Smooth muscle cell (in vitro differentiated cells): ENCODE data around the gene CENPP. TPM values are rescaled to one million over a fixed set of nuclear protein-coding genes. Genes with fewer than 3 reads are reported as not detected.

Experiments
- DNase-seq: peaks from one replicate; lab custom pipeline; 2025; ENCODE audit not compliant: unreplicated experiment; lab: John Stamatoyannopoulos, UW
- H2AFZ ChIP-seq: fragments of 200-600 bp; sonication (generic); 2 replicates; pipeline ENCODE4 v1.6.0; 2016; ENCODE audit warnings: antibody characterized with exemption, low read depth, mild to moderate bottlenecking
- H3F3A ChIP-seq: fragments of 200-600 bp; sonication (generic); 2 replicates; pipeline ENCODE4 v1.6.0; 2017; ENCODE audit warnings: antibody characterized with exemption, low read depth
- H3K27ac ChIP-seq: fragments of 200-600 bp; sonication (generic); 2 replicates; pipeline ENCODE4 v1.5.1; 2016; ENCODE audit warnings: low read depth, mild to moderate bottlenecking
- H3K27me3 ChIP-seq: fragments of 200-600 bp; sonication (generic); 2 replicates; pipeline ENCODE4 v1.6.1; 2016; ENCODE audit warnings: low read depth, mild to moderate bottlenecking
- H3K36me3 ChIP-seq: fragments of 200-600 bp; sonication (generic); 2 replicates; pipeline ENCODE4 v1.5.1; 2016; ENCODE audit warnings: low read depth
- H3K4me1 ChIP-seq: fragments of 200-600 bp; sonication (generic); 2 replicates; pipeline ENCODE4 v1.5.1; 2016; ENCODE audit warnings: low read depth
- H3K4me2 ChIP-seq: fragments of 200-600 bp; sonication (generic); 2 replicates; pipeline ENCODE4 v1.6.0; 2016; ENCODE audit warnings: mild to moderate bottlenecking
- H3K4me3 ChIP-seq: fragments of 200-600 bp; sonication (generic); 2 replicates; pipeline ENCODE4 v1.5.1; 2016; ENCODE audit warnings: mild to moderate bottlenecking
- H3K79me2 ChIP-seq: fragments of 200-600 bp; sonication (generic); 2 replicates; pipeline ENCODE4 v1.6.0; 2016; ENCODE audit warnings: low read depth, mild to moderate bottlenecking
- H3K9ac ChIP-seq: fragments of 200-600 bp; sonication (generic); 2 replicates; pipeline ENCODE4 v1.6.0; 2016; ENCODE audit warnings: low read depth
- H3K9me3 ChIP-seq: fragments of 200-600 bp; sonication (generic); replicated peaks from 2 replicates; pipeline ENCODE4 v1.5.1; 2016; ENCODE audit warnings: low read depth
- H4K20me1 ChIP-seq: fragments of 200-600 bp; sonication (generic); 2 replicates; pipeline ENCODE4 v1.6.0; 2016; ENCODE audit warnings: low read depth
- WGBS: methylation state at CpG from one replicate; pipeline ENCODE4 v1.1.7; 2016; ENCODE audit warnings: low lambda C conversion rate; 5-methylcytosine and 5-hydroxymethylcytosine counted together
- polyA plus RNA-seq: library from polyadenylated mRNA; unstranded; fragments of >200 nt; fragmentation: Nextera tagmentation; extraction: Ambion mirVana; gene quantifications from 2 replicates; pipeline ENCODE4 v1.2.1, GENCODE V29; 2016
- total RNA-seq: library from RNA; depleted of rRNA; stranded (reverse); fragments of >200 nt; gene quantifications from 2 replicates; pipeline ENCODE4 v1.2.3, GENCODE V29; 2014
- TF ChIP-seq, protein P1 (sequence below): fragments of 200-600 bp; sonication (generic); IDR thresholded peaks from 2 replicates; pipeline ENCODE4 v1.5.1; 2017; ENCODE audit warnings: borderline replicate concordance, mild to moderate bottlenecking, antibody characterized with exemption; ENCODE audit not compliant: insufficient read depth, poor library complexity, severe bottlenecking

The CENPP gene
- total and polyA plus RNA-seq, 2 experiments from 2014 or later: 4.2 to 17.5 TPM

GRCh38 chr9:92300936-92301335, 24.8 kb upstream of the CENPP start:
- H2AFZ ChIP-seq: no peak overlapping the region
- WGBS: 82% methylated on average over 1 of the region's 1 CpG
- no peak overlapping the region for H3K4me2 ChIP-seq
- no peak overlapping the region for H3K4me3 ChIP-seq
- DNase-seq: no peak
- H3K27ac ChIP-seq: no peak overlapping the region
- H4K20me1 ChIP-seq: no peaks in the 10 kb centered on the region
- H3F3A ChIP-seq: peaks cover 16% of the 10 kb centered on the region
- H3K4me1 ChIP-seq: no peaks in the 10 kb centered on the region
- no peaks in the 10 kb centered on the region for H3K79me2 ChIP-seq
- TF ChIP-seq, protein P1, sequence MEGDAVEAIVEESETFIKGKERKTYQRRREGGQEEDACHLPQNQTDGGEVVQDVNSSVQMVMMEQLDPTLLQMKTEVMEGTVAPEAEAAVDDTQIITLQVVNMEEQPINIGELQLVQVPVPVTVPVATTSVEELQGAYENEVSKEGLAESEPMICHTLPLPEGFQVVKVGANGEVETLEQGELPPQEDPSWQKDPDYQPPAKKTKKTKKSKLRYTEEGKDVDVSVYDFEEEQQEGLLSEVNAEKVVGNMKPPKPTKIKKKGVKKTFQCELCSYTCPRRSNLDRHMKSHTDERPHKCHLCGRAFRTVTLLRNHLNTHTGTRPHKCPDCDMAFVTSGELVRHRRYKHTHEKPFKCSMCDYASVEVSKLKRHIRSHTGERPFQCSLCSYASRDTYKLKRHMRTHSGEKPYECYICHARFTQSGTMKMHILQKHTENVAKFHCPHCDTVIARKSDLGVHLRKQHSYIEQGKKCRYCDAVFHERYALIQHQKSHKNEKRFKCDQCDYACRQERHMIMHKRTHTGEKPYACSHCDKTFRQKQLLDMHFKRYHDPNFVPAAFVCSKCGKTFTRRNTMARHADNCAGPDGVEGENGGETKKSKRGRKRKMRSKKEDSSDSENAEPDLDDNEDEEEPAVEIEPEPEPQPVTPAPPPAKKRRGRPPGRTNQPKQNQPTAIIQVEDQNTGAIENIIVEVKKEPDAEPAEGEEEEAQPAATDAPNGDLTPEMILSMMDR: no peak
- no peak overlapping the region for H3K9ac ChIP-seq
- no peaks in the 10 kb centered on the region for H3K27me3 ChIP-seq
- no peaks in the 10 kb centered on the region for H3K9me3 ChIP-seq
- H3K36me3 ChIP-seq: peaks cover 44% of the 10 kb centered on the region

- Histone ChIP-seq H3K4me1 (no peaks in the 10 kb centered on the region), H3K4me2 (no peak overlapping the region), H2AFZ (no peak overlapping the region), H4K20me1 (peaks cover 7% of the 10 kb centered on the region), H3K9me3 (no peaks in the 10 kb centered on the region), H3F3A (no peaks in the 10 kb centered on the region), H3K4me3 (no peak overlapping the region), H3K36me3 (peaks cover 35% of the 10 kb centered on the region), H3K27ac (no peak overlapping the region), H3K27me3 (no peaks in the 10 kb centered on the region), H3K79me2 (peaks cover 15% of the 10 kb centered on the region), H3K9ac (no peak overlapping the region)
- no peak for DNase-seq
- TF ChIP-seq, protein P1: no peak
These were observed 16.9 kb upstream of the CENPP start for GRCh38 chr9:92308893-92309292.

GRCh38 chr9:92310562-92310961, 15.2 kb upstream of the CENPP start:
- H3K4me1 ChIP-seq: no peaks in the 10 kb centered on the region
- H3K4me2 ChIP-seq: no peak overlapping the region
- TF ChIP-seq, protein P1: no peak
- H3F3A ChIP-seq: no peaks in the 10 kb centered on the region
- no peak for DNase-seq
- H3K79me2 ChIP-seq: peaks cover 26% of the 10 kb centered on the region
- WGBS: 94% methylated on average over 3 of the region's 3 CpGs
- H3K36me3 ChIP-seq: peaks cover 33% of the 10 kb centered on the region
- H4K20me1 ChIP-seq: peaks cover 7% of the 10 kb centered on the region
- H3K4me3 ChIP-seq: no peak overlapping the region
- H3K9me3 ChIP-seq: no peaks in the 10 kb centered on the region
- H2AFZ ChIP-seq: no peak overlapping the region
- H3K9ac ChIP-seq: no peak overlapping the region
- H3K27me3 ChIP-seq: no peaks in the 10 kb centered on the region
- H3K27ac ChIP-seq: no peak overlapping the region

DNA sequence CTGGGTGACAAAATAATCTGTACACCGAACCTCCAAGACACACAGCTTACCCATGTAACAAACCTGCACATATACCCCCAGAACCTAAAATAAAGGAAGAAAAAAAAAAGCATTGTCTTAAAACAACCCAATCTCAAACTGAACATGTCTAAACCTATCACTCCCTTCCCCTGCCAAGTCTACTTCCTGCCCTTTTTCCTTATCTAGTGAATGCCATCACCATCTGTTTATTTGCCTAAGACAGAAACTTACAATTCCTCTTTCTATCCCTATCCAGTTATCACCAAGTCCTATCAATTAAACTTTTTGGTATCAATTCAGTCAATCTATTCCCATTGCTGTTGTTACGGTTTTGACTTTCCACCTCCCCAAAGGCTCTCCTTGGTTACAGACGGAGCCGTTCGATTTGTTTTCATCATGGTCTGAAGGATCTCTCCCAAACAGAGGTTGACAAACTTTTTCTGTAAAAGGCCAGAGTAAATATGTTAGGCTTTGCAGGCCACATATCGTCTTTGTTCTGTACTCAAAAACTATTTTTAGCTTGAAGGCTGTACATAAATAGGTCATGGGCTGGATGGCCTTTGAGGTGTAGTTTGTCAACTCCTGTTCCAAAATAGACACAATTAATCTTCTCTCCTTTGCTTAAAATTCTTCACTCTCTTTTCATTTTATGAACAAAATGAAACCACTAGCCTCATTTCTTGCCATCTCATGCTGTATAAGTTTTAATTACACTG, 12.7 kb upstream of the CENPP start:
- Histone ChIP-seq H3K79me2 (peaks cover 26% of the 10 kb centered on the region), H3K4me1 (no peaks in the 10 kb centered on the region), H3K9ac (no peak overlapping the region), H3F3A (no peaks in the 10 kb centered on the region), H4K20me1 (peaks cover 7% of the 10 kb centered on the region), H3K27ac (peak overlapping the region; percentile 15), H3K4me2 (no peak overlapping the region), H3K27me3 (no peaks in the 10 kb centered on the region), H3K9me3 (no peaks in the 10 kb centered on the region), H3K4me3 (no peak overlapping the region), H3K36me3 (peaks cover 25% of the 10 kb centered on the region), H2AFZ (no peak overlapping the region)
- 88% methylated on average over 6 of the region's 6 CpGs for WGBS
- DNase-seq: no peak
- TF ChIP-seq, protein P1: no peak
